ENCODE results near the gene AHDC1. TPM values are rescaled to one million over a fixed set of nuclear protein-coding genes. Genes with fewer than 3 reads are reported as not detected.

Gene AHDC1
- polyA plus RNA-seq, 1 donor (not counting 4 experiments of a cell fraction or from before 2014, with no cell fraction given): 4.2 TPM

GRCh38 chr1:27489501-27489972, 114.4 kb downstream of the AHDC1 start:
- Histone ChIP-seq H3K36me3 (ENCODE audit: control insufficient read depth in 2 of 2, extremely low read depth in 1 of 2, insufficient read depth in 2 of 2, low read length in 2 of 2) (no peaks in the 10 kb centered on the region), H3K9me3 (ENCODE audit: control insufficient read depth, low read depth, low read length) (no peaks in the 10 kb centered on the region), H3K4me1 (ENCODE audit: control insufficient read depth, extremely low read depth, insufficient read depth, low read length) (peaks cover 13% of the 10 kb centered on the region), H3K79me2 (ENCODE audit: control insufficient read depth, insufficient read depth, low read length) (peaks cover 46% of the 10 kb centered on the region), H3K27me3 (ENCODE audit: control insufficient read depth, extremely low read depth, insufficient read depth, low read length) (no peaks in the 10 kb centered on the region), H3K9ac (ENCODE audit: control insufficient read depth, extremely low read depth, insufficient read depth, low read length) (peak overlapping the region; percentile 100), H3K9me1 (ENCODE audit: control insufficient read depth, extremely low read depth, insufficient read depth, low read length) (no peaks in the 10 kb centered on the region), H2AFZ (ENCODE audit: control insufficient read depth, low read length) (peak overlapping the region; percentile 25), H4K20me1 (ENCODE audit: control insufficient read depth, extremely low read depth, insufficient read depth, low read length) (no peaks in the 10 kb centered on the region), H3K27ac (ENCODE audit: control insufficient read depth, insufficient read depth, low read length) (peak overlapping the region; percentile 100), H3K4me2 (ENCODE audit: control insufficient read depth, extremely low read depth, insufficient read depth, low read depth, low read length) (peak overlapping the region; percentile 79), H3K4me3 (ENCODE audit: control insufficient read depth in 2 of 3, extremely low read depth in 1 of 3, insufficient read depth in 2 of 3, low read depth in 1 of 3, low read length in 3 of 3) (peak overlapping the region; percentile 88 to 100 (median 98))
- dilution Hi-C loops (cut with MboI; ENCODE audit: extremely low pct_ligation_motif_present, low sequenced_read_pairs): no loop called here
- TF ChIP-seq EZH2 (IDR thresholded peaks at IDR 0.05; ENCODE audit: low read length) (no peak), CTCF (optimal IDR thresholded peaks at IDR 0.05 in 1 of 3, IDR thresholded peaks at IDR 0.05 in 1 of 3, conservative IDR thresholded peaks at IDR 0.05 in 1 of 3; ENCODE audit: extremely low read depth in 1 of 3, insufficient read depth in 2 of 3, low read length in 3 of 3) (no peak)
- DNase-seq (ENCODE audit: low read depth, low spot score): no peak
- no peak for FAIRE-seq

DNA sequence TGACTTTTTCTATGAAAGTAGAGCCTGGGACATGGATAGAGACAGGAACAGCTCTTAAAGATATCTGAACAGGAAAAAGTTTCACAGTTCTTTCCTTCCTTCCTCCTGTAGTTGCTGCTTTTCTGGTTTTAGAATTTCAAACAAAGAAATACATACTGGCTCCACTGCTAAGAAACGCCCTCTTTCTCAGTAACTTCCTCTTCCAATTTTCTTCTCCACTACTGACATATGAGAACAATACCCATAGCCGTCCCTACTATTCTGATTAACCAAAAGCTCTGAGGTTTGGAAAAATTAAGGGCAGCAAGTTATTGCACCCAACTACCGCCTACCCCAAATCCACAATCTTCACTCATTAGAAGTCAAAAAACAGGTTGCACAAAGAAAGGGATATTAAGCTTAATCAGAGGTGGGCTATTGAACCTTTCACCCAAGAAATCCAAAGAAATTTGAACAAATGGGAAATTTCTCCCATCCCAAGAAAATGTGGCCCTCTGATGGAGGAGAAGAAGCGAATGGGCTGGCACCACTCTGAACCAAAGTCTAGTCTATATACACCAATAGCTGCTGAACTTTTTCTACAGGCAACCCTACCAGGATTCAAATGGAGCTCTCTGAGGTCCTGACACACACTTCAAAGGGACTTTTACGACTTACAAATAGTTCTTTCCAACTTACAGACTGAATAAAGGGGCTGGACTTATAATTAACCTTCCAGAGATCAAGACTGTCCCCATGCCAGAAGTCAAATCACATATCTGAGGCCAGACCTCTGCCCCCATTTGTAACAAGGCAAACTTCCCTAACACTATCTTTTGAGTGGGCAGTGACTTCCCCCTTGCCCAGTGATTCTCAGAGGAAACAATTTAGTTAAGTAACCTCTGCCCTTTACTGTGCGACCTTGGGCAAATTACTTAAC, 115.7 kb downstream of the AHDC1 start:
- no peak overlapping the region for H2AFZ ChIP-seq (ENCODE audit: control insufficient read depth, low read length)
- no peaks in the 10 kb centered on the region for H3K36me3 ChIP-seq (ENCODE audit: control insufficient read depth in 2 of 2, extremely low read depth in 1 of 2, insufficient read depth in 2 of 2, low read length in 2 of 2)
- no peaks in the 10 kb centered on the region for H4K20me1 ChIP-seq (ENCODE audit: control insufficient read depth, extremely low read depth, insufficient read depth, low read length)
- dilution Hi-C loops (cut with MboI; ENCODE audit: extremely low pct_ligation_motif_present, low sequenced_read_pairs): no loop called here
- no peaks in the 10 kb centered on the region for H3K9me1 ChIP-seq (ENCODE audit: control insufficient read depth, extremely low read depth, insufficient read depth, low read length)
- H3K27ac ChIP-seq (ENCODE audit: control insufficient read depth, insufficient read depth, low read length): peak overlapping the region; percentile 100
- peaks cover 13% of the 10 kb centered on the region for H3K4me1 ChIP-seq (ENCODE audit: control insufficient read depth, extremely low read depth, insufficient read depth, low read length)
- peak overlapping the region; percentile 79 for H3K4me2 ChIP-seq (ENCODE audit: control insufficient read depth, extremely low read depth, insufficient read depth, low read depth, low read length)
- TF ChIP-seq EZH2 (IDR thresholded peaks at IDR 0.05; ENCODE audit: low read length) (no peak), CTCF (optimal IDR thresholded peaks at IDR 0.05 in 1 of 3, IDR thresholded peaks at IDR 0.05 in 1 of 3, conservative IDR thresholded peaks at IDR 0.05 in 1 of 3; ENCODE audit: extremely low read depth in 1 of 3, insufficient read depth in 2 of 3, low read length in 3 of 3) (no peak)
- H3K9me3 ChIP-seq (ENCODE audit: control insufficient read depth, low read depth, low read length): no peaks in the 10 kb centered on the region
- H3K27me3 ChIP-seq (ENCODE audit: control insufficient read depth, extremely low read depth, insufficient read depth, low read length): no peaks in the 10 kb centered on the region
- FAIRE-seq (no peak), DNase-seq (ENCODE audit: low read depth, low spot score) (no peak)
- H3K4me3 ChIP-seq (ENCODE audit: control insufficient read depth in 2 of 3, extremely low read depth in 1 of 3, insufficient read depth in 2 of 3, low read depth in 1 of 3, low read length in 3 of 3): peak overlapping the region; percentile 88 to 100 (median 98)
- peaks cover 59% of the 10 kb centered on the region for H3K79me2 ChIP-seq (ENCODE audit: control insufficient read depth, insufficient read depth, low read length)
- peak overlapping the region; percentile 100 for H3K9ac ChIP-seq (ENCODE audit: control insufficient read depth, extremely low read depth, insufficient read depth, low read length)
